RWPE1 (cell line): ENCODE results near the gene WWP2.

ENCODE experiments used
- CTCF ChIA-PET: fragments of 350-600 bp; sonication (Branson Sonifier 250); formaldehyde crosslinking; extraction: SDS; loops from one replicate; lab custom pipeline; 2021; lab: Yijun Ruan, JAX
- POLR2A ChIA-PET: fragments of 400-600 bp; formaldehyde crosslinking; extraction: SDS; loops from one replicate; lab custom pipeline; 2020; ENCODE audit warnings: antibody characterized with exemption; ENCODE audit not compliant: low non-redundant PET; lab: Yijun Ruan, JAX
- DNase-seq: peaks from one replicate; pipeline ENCODE4 v3.0.0; 2012; ENCODE audit warnings: low spot score
- H3K27ac ChIP-seq: fragments of 450-650 bp; 2 replicates; pipeline ENCODE4 v1.5.1; 2017
- CTCF ChIP-seq: fragments of 450-650 bp; conservative IDR thresholded peaks from 2 replicates; pipeline ENCODE4 v1.5.1; 2017; ENCODE audit warnings: low read depth, mild to moderate bottlenecking

Gene WWP2

GRCh38 chr16:69761983-69762813 lies at the start of gene WWP2:
Gene WWP2 (plus strand): TSS chr16:69762332. CDS start chr16:69787011, 24,679 bp downstream.
- POLR2A ChIA-PET: interaction anchor here (0.7 kb wide), 1 partner anchor 9 kb away, joined by 3 read pairs; no protein-coding TSS in a partner anchor
- peak; percentile 80 for DNase-seq
- CTCF ChIA-PET: interaction anchor here (0.6 to 1.4 kb wide), 4 partner anchors 7 to 847 kb away, joined by 3 read pairs; partner anchors contain the start of gene NOB1

GRCh38 chr16:69712914-69713581 lies 49.1 kb upstream of the WWP2 start:
- peak overlapping the region; percentile 86 for H3K27ac ChIP-seq
- no peak for TF ChIP-seq CTCF
- DNase-seq: no peak
- POLR2A ChIA-PET: no interaction called here
- CTCF ChIA-PET: no interaction called here

More at GRCh38 chr16:69761983-69762813, at the start of gene WWP2:
- peak within 1 kb of the TSS; percentile 92 for H3K27ac ChIP-seq
- TF ChIP-seq CTCF: no peak

- ChIA-PET CTCF (interaction anchor here (0.7 to 0.8 kb wide), 3 partner anchors 12 to 219 kb away, joined by 3 to 4 read pairs (median 3); partner anchors contain the start of gene NOB1), POLR2A (no interaction called here)
- H3K27ac ChIP-seq: no peak overlapping the region
- DNase-seq: no peak
- no peak for TF ChIP-seq CTCF
Measured at GRCh38 chr16:69717066-69717465, 45.1 kb upstream of the WWP2 start.

- CTCF ChIA-PET: interaction anchor here (0.6 kb wide), 1 partner anchor 300 kb away, joined by 5 read pairs; no protein-coding TSS in a partner anchor
- no peak overlapping the region for H3K27ac ChIP-seq
- no peak for DNase-seq
- no peak for TF ChIP-seq CTCF
- POLR2A ChIA-PET: no interaction called here
Measured at GRCh38 chr16:69718111-69718764, 43.9 kb upstream of the WWP2 start.

GRCh38 chr16:69720822-69721430 lies 41.2 kb upstream of the WWP2 start:
- ChIA-PET POLR2A (no interaction called here), CTCF (interaction anchor here (0.6 kb wide), 2 partner anchors 49 to 185 kb away, joined by 6 to 7 read pairs; no protein-coding TSS in a partner anchor)
- TF ChIP-seq CTCF: no peak
- peak overlapping the region; percentile 31; the same call in 1 of the 2 replicates for H3K27ac ChIP-seq
- no peak for DNase-seq
